ES-I3 (cell line): ENCODE measurements around the gene RNU6-1.

Experiments used
- H3K36me3 ChIP-seq: 2 replicates; pipeline ENCODE4 v1.6.1; 2013; ENCODE audit warnings: mild to moderate bottlenecking, low read length, control low read depth, moderate library complexity; ENCODE audit not compliant: insufficient read depth
- H3K4me1 ChIP-seq: 2 replicates; pipeline ENCODE4 v1.6.1; 2013; ENCODE audit warnings: mild to moderate bottlenecking, control low read depth, low read length; ENCODE audit not compliant: insufficient read depth
- H3K9ac ChIP-seq: 2 replicates; pipeline ENCODE4 v1.6.1; 2013; ENCODE audit warnings: low read depth, mild to moderate bottlenecking, low read length, moderate library complexity
- H3K9me3 ChIP-seq: 2 replicates; pipeline ENCODE4 v1.6.1; 2013; ENCODE audit warnings: mild to moderate bottlenecking, low read length, moderate library complexity; ENCODE audit not compliant: control insufficient read depth, insufficient read depth

Gene RNU6-1

DNA sequence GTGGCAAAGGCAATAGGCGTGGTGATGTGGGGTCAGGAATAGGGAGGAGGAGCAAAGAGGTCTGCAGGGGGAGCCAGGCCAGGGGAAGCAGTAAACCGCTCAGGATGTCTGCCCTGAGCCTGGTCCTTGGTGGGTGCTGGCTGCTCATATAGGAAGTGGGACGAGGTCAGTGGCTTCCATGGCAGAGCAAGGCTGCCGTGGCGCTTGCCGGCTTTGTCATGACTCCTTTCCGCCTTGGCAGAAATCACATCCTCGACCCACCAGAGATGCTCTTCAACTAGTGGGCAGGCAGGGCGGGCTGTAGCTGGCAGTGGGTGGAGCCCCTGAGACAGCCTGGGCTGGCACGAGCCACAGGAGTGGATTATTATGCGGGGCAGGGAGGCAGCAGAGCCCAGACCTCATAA is 27.6 kb downstream of the RNU6-1 start:
- H3K9me3 ChIP-seq: peaks cover 2% of the 10 kb centered on the region; the same call in 1 of the 2 replicates
- no peaks in the 10 kb centered on the region for H3K4me1 ChIP-seq
- H3K9ac ChIP-seq: no peak overlapping the region
- H3K36me3 ChIP-seq: no peaks in the 10 kb centered on the region

DNA sequence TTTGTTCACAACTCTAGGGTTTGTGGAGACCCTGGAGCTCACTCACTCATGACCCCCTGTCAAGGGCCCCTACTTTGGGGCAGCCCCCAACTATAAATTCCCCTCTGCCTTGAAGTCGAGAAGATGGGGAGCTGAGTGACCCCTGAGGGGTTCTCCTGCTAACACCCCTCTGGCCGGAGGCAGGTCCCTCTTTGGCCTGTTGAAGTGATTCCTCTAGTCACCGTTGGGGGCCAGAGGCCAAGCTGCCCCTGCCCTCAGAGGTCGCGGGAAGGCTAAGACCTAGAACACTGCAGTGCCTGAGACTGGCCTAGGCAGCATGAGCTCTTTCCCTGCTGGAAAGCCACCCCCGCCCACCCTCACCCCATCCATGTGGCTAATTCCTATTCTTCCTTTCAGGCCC is 30.0 kb downstream of the RNU6-1 start:
- H3K4me1 ChIP-seq: peaks cover 14% of the 10 kb centered on the region
- H3K9ac ChIP-seq: no peak overlapping the region
- no peaks in the 10 kb centered on the region for H3K36me3 ChIP-seq
- no peaks in the 10 kb centered on the region for H3K9me3 ChIP-seq

DNA sequence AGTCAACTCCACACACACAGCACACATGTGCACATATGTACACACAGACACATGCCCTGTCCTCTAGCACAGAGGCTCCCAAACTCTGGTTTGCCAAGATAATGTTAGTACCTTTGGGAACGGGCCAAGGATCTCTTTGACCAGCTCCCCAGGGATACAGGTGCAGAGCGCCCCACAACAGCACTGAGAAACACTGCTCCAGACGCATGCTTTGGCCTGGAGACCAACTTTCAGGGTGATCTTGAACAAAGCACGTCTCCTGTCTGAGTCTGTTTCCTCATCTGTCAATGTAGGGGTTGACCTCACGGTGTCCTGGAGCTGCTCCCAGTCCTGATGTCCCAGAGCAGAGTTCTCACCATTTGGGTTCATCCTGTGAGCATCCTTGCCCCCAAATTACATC is 30.4 kb downstream of the RNU6-1 start:
- Histone ChIP-seq H3K9ac (no peak overlapping the region), H3K9me3 (no peaks in the 10 kb centered on the region), H3K36me3 (no peaks in the 10 kb centered on the region), H3K4me1 (peaks cover 19% of the 10 kb centered on the region)

DNA sequence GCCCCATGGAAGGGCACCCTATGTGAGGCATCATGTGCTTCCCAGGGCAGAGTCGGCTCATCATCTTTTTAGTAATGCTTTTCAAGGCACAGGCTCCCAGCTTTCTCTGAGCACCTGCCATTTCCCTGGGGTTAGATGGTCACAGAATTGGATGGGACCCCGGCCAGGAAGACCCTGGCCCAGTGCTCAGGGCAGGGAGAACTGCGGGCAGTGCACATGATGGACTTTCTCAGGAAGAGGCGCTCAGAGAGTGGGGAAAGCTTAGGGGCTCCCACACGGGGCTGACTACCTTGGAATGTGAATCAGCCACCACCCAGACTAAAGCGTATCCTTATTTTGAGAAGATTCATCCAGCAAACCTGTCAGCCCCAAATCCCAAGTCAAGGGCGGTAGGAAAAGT is 31.0 kb downstream of the RNU6-1 start:
- Histone ChIP-seq H3K4me1 (peaks cover 25% of the 10 kb centered on the region), H3K9ac (no peak overlapping the region), H3K36me3 (no peaks in the 10 kb centered on the region), H3K9me3 (no peaks in the 10 kb centered on the region)

DNA sequence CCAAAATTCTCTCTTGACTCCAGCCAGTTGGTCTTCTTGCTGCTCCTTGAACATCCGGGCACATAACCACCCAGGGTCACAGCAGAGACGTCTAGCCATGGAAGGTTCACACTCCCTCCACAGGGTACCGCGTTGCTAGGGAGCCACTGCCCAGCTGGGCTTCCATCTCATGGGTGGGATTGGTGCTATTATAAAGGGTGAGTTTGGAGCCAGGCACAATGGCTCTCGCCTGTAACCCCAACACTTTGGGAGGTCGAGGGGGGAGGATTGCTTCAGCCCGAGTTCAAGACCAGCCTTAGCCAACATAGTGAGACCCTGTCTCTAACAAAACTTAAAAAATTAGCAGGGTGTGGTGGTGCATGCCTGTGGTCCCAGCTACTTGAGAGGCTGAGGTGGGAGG is 32.0 kb downstream of the RNU6-1 start:
- Histone ChIP-seq H3K36me3 (no peaks in the 10 kb centered on the region), H3K9me3 (no peaks in the 10 kb centered on the region), H3K9ac (no peak overlapping the region), H3K4me1 (peaks cover 29% of the 10 kb centered on the region)

DNA sequence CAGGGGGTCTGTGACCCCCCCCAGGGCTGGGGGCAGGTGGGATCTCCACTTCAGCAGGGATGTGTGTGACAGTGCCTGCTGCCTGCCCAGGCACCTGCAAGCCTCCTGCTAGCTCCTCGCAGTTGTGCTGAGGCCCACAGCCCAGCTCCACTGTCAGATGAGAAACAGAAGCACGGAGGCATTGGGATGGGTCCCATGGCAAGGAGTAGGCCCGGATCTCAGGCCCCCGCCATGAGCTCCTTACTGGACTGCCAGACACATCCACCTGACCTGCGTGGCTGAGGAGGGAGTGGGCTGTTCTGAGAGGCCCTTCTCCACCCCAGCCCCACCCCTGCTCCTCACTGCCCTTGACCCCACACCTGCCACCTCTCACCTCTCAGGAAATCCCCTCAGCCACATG is 32.7 kb downstream of the RNU6-1 start:
- H3K4me1 ChIP-seq: peaks cover 29% of the 10 kb centered on the region

DNA sequence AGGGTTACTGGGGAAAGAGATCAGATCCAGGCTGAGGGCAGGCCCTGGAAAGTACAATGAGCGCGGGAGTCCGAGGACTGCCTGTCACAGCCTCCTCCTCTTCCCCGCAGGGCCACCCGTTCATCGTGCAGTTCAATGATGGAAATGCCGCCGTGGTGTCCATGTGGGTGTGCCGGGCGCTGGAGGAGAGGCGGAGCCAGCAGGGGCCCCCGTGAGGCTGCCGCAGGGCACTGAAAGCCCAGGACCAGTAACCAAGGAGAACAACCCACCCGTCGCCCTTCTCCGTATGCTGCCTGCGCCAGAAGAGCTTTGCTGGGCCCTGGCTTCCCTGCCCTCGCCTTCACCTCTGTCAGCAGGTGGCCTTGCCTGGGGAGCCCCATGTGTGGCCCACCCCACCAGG is 33.3 kb downstream of the RNU6-1 start:
- Histone ChIP-seq H3K9ac (no peak overlapping the region), H3K36me3 (no peaks in the 10 kb centered on the region), H3K9me3 (no peaks in the 10 kb centered on the region), H3K4me1 (peaks cover 29% of the 10 kb centered on the region)

More for the DNA sequence above, 32.7 kb downstream of the RNU6-1 start:
- H3K9ac ChIP-seq: no peak overlapping the region
- H3K36me3 ChIP-seq: no peaks in the 10 kb centered on the region
- no peaks in the 10 kb centered on the region for H3K9me3 ChIP-seq

DNA sequence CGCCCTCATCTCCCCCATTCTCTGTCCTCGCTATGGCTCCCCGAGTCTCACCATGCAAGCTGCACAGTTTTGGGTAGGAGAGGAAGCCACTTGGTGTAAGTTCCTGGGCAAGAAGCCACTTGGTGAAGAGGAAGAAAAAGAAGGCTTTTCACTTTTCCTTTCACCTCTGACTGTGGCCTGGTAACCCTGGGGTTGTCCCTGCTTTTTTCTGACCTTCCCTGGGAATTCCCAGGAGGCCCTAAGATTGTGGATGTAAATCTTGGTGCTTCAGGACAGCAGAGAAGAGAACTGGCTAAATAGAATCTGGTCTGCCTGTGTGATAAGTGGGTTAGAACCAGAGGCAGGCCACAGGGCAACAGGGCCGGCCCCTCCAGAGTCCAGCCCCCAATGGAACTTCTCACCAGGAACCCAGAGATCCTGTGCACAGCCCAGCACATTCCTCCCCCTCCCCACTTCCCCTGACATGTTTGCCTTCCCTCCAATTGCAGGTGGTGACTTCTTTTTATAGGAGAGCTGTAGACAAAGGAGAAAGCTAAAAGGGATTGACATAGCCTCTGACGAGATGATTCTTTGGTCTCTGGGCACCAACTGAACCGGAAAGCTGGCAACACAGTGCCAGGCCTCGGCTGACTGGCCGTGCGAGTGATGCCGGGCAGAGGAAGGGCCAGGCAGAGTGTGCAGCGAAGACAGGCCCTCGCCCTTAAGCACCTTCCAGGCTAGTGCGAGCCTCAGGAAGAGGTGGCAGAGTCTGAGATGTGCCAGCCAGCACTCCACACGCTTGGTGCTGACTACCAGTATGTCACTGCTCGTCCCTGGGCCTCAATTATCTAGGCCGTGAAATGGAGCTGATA is 34.0 kb downstream of the RNU6-1 start:
- H3K9me3 ChIP-seq: no peaks in the 10 kb centered on the region
- no peak overlapping the region for H3K9ac ChIP-seq
- peaks cover 29% of the 10 kb centered on the region for H3K4me1 ChIP-seq
- no peaks in the 10 kb centered on the region for H3K36me3 ChIP-seq

DNA sequence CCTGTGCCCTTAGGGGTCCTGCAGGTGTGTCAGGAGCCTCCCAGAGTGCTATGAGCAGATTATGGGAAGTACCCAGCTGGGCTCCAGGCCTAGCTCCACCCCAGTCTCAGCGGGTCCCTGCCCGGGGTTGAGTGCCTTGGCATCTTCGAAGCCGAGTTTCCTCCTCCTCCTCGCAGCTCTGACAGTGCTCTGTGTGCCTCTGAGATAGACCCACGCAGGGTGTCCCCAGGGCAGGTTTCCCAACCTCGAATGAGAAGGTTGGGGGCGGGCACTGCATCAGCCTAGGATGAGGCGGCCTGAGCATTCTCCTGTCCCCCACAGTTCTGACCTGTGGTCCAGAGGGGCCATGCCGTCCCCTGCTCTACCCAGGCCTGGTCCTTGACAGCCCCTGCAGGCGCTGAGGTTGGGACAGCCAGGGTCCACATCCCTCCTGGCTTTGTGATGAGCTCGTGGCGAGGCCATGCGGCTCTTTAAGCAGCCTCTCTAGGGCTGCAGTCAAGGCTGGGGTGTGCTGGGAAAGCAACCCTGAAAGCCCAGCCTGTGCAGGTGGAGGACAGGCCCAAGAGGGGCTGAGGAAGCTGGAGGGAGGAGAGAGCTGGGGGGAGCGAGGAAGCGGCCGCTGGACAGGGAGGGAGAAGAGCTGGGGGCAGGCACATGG is 34.7 kb downstream of the RNU6-1 start:
- peaks cover 29% of the 10 kb centered on the region for H3K4me1 ChIP-seq
- H3K9ac ChIP-seq: no peak overlapping the region
- H3K9me3 ChIP-seq: no peaks in the 10 kb centered on the region
- no peaks in the 10 kb centered on the region for H3K36me3 ChIP-seq

DNA sequence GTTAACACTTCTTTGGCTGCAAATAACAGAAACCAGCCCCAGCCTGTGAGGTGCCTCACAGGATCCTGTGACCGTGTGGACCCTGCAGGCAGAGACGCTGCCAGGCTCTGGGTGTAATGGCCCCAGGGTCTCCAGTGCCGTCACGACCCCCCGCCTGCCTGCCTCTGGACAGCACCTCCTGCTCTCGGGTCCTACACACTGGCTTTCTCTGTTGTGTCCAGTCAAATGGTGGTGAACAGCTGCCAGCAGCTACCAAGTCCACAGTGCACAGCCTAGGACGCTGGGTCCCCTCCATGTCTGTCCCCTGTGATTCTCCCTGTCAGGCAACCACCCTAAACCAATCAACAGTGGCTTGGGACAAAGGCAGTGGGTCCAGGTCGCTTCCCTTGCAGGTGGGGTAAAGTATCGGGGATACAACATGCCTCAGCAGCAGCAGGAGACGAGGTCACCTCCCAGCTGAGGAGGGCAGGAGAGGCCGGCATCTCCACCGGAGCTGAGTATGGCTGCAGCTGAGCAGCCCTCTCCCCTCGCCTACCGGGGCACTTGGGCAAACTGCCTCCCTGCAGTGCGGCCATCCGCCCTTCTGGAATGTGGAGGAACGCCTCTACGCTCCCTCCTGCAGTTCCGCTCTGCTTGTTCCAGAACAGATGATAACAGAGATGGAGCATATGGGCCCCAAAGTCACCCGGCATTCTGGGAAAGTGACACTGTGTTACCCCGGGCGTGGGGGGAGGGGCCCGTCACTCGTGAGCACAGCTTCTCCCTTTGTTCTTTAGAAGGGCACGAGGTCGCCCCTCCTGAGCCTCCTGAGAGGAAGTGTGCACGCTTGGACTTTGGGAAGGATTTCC is 35.6 kb downstream of the RNU6-1 start:
- no peaks in the 10 kb centered on the region for H3K36me3 ChIP-seq
- no peaks in the 10 kb centered on the region for H3K9me3 ChIP-seq
- peaks cover 33% of the 10 kb centered on the region for H3K4me1 ChIP-seq
- H3K9ac ChIP-seq: no peak overlapping the region

DNA sequence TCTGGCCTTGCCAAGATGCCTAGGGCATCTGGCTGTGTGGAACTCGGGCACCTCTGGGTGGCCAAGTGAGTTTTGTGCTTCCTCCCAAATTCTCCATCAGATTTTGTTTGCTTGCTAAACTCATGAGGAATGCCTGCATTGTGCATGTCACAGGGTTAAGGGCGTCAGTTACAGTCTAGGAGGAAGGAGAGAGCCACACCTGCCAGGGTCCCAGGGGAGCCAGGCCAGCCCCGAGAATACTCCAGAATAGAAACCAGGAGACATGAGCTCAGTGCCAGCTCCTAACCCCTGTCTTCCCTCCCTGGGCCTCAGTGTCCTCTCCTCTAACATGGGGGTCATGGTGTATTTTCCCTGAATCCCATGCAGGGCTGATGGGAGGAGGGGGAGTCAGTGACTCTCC is 36.5 kb downstream of the RNU6-1 start:
- Histone ChIP-seq H3K9me3 (no peaks in the 10 kb centered on the region), H3K36me3 (no peaks in the 10 kb centered on the region), H3K9ac (no peak overlapping the region), H3K4me1 (peaks cover 33% of the 10 kb centered on the region)

DNA sequence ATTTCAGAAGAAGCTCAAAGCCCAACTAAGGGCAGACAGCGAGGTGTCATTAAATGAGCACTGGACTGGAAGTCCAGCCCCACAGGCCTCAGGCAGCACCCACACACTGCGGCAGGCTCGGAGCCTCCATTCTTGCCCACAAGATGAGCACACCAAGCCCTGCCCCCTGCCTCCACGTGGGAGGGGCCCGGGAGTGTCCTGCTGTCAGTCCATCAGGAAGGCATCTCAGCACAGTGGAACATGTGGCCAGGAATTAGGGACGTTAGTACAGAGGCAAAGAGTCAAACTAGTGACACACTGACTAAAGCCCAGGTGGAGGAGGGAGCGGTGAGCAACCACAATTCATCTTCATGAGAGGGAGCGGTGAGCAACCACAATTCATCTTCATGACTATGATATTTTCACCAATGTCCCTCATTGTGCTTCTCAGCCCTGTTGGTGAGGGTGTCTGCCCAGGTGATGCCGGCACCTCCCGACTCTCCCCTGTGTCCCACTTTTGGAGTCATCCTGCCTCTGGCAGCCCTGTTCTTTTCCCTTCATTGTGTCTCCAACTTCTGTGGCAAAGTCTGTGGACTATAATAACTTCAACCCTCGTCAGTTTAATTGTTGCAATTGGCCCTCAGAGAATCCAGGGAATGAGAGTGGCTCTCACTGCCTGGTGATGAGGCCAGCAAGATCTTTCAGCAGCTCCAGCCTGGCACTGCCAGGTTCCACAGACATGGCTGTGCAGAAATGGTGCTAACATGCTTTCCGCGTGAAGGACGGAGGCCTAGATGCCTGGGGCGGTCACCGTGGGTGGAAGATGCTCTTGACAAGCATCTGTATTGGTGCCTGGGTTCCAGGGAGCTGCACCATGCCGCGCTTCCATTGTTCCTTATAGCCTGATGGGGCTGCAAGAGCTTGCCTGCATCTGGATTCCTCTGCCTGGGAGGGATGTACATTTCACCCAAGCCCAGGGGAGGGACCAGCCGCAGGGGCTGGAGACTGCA is 37.6 kb downstream of the RNU6-1 start:
- no peaks in the 10 kb centered on the region for H3K36me3 ChIP-seq
- H3K4me1 ChIP-seq: peaks cover 33% of the 10 kb centered on the region
- H3K9ac ChIP-seq: no peak overlapping the region
- H3K9me3 ChIP-seq: no peaks in the 10 kb centered on the region

DNA sequence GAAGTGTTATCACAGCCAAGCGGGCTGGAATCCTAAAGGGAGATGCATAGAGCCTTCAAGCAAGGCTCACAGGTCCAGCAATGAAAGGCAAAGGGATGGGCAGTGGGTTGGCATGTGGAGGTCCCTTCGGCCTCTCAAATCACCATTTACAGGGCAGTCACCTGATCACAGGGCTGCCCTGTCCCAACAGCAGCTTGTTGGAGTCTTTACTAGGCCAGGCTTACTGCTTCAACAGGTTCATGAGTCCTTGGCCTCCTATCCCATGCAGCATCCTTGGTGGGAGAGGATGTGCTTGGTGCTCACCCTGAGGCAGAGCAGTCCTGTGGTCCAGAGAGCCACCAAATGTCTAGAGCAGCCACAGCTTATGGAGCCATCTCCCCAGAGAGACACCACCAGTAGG is 38.7 kb downstream of the RNU6-1 start:
- Histone ChIP-seq H3K9me3 (no peaks in the 10 kb centered on the region), H3K4me1 (peaks cover 31% of the 10 kb centered on the region), H3K9ac (no peak overlapping the region), H3K36me3 (no peaks in the 10 kb centered on the region)
